ENCODE data around the gene ACTR1B. TPM values are rescaled to one million over a fixed set of nuclear protein-coding genes. Genes with fewer than 3 reads are reported as not detected.
"Not testable (repeated sequence)": the region's sequence is repeated elsewhere in the genome, so short reads cannot be mapped to it uniquely, and the experiment has no call there.

The ACTR1B gene
- total RNA-seq, 6 experiments from 2014 or later: 63.9 to 76.2 (median 69.2) TPM

DNA sequence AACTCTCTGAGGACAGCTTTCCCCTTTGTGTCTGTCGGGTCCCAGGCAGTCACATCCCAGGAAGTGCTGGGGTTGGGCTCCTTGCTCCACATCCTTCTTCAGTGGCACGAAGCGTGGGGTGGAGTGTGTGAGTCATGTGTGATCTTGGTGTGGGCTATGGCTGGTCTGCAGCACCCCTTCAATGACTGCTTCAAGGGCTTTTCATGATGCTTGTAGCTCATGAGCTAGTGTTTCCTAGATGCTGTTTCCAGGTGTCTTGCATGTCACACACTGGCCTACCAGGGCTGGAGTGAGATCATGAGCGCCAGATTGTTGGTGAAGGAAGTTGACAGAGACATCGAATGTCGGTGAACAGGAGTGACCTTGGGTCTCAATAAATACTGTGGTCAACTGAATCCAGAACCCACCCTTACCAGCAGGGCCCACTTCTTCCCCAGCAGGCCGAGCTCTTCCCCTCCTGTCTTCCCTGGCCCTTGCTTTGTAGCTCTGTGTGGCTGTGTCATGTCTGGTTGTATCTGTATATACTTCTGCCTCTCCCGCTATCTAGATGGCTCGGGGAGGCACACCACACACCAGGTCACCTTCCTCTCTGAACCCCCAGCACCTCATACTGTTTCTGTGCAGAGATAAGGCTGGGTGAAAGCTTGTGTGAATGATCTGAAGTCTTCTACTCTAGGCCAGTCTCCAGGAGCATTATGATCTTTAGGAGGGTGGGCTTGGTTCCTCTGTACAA is 9.5 kb upstream of the ACTR1B start:
- Mint-ChIP-seq H3K4me1 (ENCODE audit: low read depth) (peaks cover 10% of the 10 kb centered on the region; the same call in 1 of the 2 replicates), H3K27me3 (ENCODE audit: insufficient read depth) (no peaks in the 10 kb centered on the region; the same call in 1 of the 2 replicates), H3K9me3 (no peaks in the 10 kb centered on the region), H3K36me3 (ENCODE audit: low read depth) (no peaks in the 10 kb centered on the region), H3K4me3 (no peak overlapping the region), H3K27ac (no peak overlapping the region)
- no peak for DNase-seq
- TF ChIP-seq, protein P1, sequence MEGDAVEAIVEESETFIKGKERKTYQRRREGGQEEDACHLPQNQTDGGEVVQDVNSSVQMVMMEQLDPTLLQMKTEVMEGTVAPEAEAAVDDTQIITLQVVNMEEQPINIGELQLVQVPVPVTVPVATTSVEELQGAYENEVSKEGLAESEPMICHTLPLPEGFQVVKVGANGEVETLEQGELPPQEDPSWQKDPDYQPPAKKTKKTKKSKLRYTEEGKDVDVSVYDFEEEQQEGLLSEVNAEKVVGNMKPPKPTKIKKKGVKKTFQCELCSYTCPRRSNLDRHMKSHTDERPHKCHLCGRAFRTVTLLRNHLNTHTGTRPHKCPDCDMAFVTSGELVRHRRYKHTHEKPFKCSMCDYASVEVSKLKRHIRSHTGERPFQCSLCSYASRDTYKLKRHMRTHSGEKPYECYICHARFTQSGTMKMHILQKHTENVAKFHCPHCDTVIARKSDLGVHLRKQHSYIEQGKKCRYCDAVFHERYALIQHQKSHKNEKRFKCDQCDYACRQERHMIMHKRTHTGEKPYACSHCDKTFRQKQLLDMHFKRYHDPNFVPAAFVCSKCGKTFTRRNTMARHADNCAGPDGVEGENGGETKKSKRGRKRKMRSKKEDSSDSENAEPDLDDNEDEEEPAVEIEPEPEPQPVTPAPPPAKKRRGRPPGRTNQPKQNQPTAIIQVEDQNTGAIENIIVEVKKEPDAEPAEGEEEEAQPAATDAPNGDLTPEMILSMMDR (IDR thresholded peaks at IDR 0.05): no peak

DNA sequence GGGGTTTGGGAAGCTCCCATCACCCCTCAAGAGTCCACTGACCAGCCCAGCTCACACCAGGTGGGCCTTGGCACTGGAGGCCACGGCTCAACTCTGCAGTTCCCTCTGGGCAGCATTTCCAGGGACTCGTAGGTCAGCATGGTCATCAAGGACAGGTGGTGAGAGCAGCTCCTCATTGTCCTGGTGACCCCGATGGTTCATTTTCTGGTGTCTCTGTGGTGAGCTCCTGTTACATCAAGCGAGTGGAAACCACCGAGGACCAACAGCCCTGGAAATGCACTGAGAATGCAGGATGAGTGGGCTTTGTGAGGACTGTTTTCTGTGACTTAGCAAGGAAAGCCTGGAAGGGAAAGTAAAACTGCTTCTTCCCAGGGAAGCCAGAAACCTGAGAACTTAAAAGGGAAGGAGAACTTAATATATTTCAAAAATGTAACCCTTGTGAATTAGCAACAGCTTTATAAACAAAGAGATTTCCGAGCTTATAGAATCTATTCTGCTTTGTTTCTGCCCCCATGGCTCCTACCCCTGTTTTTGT is 8.8 kb upstream of the ACTR1B start:
- H3K36me3 Mint-ChIP-seq (ENCODE audit: low read depth); H3K27me3 Mint-ChIP-seq (ENCODE audit: insufficient read depth): not testable (repeated sequence)

DNA sequence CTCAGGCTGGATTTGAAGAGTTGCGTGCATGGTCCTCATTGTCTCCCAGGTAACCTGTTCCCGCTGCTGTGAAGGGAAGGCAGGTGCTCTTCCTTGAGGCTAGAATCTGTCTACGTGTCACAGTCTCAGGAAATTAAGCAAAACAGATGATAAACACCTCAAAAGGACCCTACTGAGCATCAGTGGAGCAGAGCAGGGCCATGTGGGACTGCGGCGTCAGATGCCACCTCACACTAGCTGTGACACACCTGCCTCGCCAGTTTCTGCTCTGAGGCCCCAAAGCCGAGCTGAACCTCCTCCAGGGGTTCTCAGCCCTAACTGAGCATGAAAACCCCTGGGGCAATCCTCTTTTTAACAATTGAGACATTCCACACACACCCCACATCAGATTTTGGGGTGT is 7.7 kb upstream of the ACTR1B start:
- H3K27ac Mint-ChIP-seq: no peak overlapping the region
- H3K4me3 Mint-ChIP-seq: no peak overlapping the region
- no peaks in the 10 kb centered on the region for H3K36me3 Mint-ChIP-seq (ENCODE audit: low read depth)
- DNase-seq: no peak
- TF ChIP-seq, protein P1 (IDR thresholded peaks at IDR 0.05): no peak
- H3K9me3 Mint-ChIP-seq: no peaks in the 10 kb centered on the region
- H3K4me1 Mint-ChIP-seq (ENCODE audit: low read depth): peaks cover 6% of the 10 kb centered on the region; the same call in 1 of the 2 replicates
- H3K27me3 Mint-ChIP-seq (ENCODE audit: insufficient read depth): no peaks in the 10 kb centered on the region; the same call in none of the 2 replicates

More for the DNA sequence above, 8.8 kb upstream of the ACTR1B start:
- H3K4me1 Mint-ChIP-seq (ENCODE audit: low read depth); DNase-seq; H3K4me3 Mint-ChIP-seq; H3K9me3 Mint-ChIP-seq; H3K27ac Mint-ChIP-seq: not testable (repeated sequence)

DNA sequence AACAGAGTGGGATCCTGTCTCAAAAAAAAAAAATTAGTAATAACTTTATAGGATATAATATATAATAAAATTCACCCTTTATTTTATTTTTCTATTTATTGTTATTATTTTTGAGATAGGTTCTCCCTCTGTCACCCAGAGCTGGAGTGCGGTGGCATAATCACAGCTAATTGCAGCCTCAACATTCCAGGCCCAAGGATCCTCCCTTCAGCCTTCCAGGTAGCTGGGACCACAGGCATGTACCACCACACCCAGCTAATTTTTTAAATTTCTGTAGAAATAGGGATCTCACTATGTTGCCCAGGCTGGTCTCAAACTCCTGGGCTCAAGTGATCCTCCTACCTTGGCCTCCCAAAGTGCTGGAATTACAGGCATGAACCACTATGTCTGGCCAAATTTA is 6.6 kb upstream of the ACTR1B start:
- peaks cover 6% of the 10 kb centered on the region; the same call in 1 of the 2 replicates for H3K4me1 Mint-ChIP-seq (ENCODE audit: low read depth)
- H3K9me3 Mint-ChIP-seq: no peaks in the 10 kb centered on the region
- H3K4me3 Mint-ChIP-seq: no peak overlapping the region
- H3K27me3 Mint-ChIP-seq (ENCODE audit: insufficient read depth): no peaks in the 10 kb centered on the region; the same call in none of the 2 replicates
- H3K27ac Mint-ChIP-seq: no peak overlapping the region
- TF ChIP-seq, protein P1 (IDR thresholded peaks at IDR 0.05): no peak
- no peaks in the 10 kb centered on the region for H3K36me3 Mint-ChIP-seq (ENCODE audit: low read depth)
- no peak for DNase-seq

GRCh38 chr2:97669448-97669847 is 5.6 kb upstream of the ACTR1B start, which contains the start of gene C2orf92:
TSS of gene C2orf92 (plus strand) at chr2:97669713. CDS start at chr2:97669789, 76 bp downstream.
- H3K27me3 Mint-ChIP-seq (ENCODE audit: insufficient read depth): no peaks in the 10 kb centered on the region; the same call in 1 of the 2 replicates
- H3K4me3 Mint-ChIP-seq: no peak within 1 kb of the TSS
- no peaks in the 10 kb centered on the region for H3K9me3 Mint-ChIP-seq
- H3K36me3 Mint-ChIP-seq (ENCODE audit: low read depth): no peaks in the 10 kb centered on the region
- TF ChIP-seq, protein P1 (IDR thresholded peaks at IDR 0.05): no peak
- peaks cover 14% of the 10 kb centered on the region for H3K4me1 Mint-ChIP-seq (ENCODE audit: low read depth)
- DNase-seq: no peak
- no peak within 1 kb of the TSS for H3K27ac Mint-ChIP-seq

- Mint-ChIP-seq H3K27ac (peak overlapping the region; percentile 97), H3K27me3 (ENCODE audit: insufficient read depth) (no peaks in the 10 kb centered on the region; the same call in none of the 2 replicates), H3K9me3 (no peaks in the 10 kb centered on the region), H3K36me3 (ENCODE audit: low read depth) (no peaks in the 10 kb centered on the region), H3K4me3 (peak overlapping the region; percentile 90), H3K4me1 (ENCODE audit: low read depth) (peaks cover 31% of the 10 kb centered on the region)
- TF ChIP-seq, protein P1 (IDR thresholded peaks at IDR 0.05): peak; percentile 52
- no peak for DNase-seq
Observed at GRCh38 chr2:97664636-97664970, 759 bp upstream of the ACTR1B start.

All from HFFc6 (cell line).